Mesenchymal stem cell (in vitro differentiated cells and primary cell): ENCODE results near the gene CBLB.

ENCODE experiments used
- DNase-seq: peaks from one replicate; pipeline ENCODE4 v3.0.0-alpha.2; 2013
- H2AFZ ChIP-seq: one replicate; pipeline ENCODE4 v1.6.1; 2013; ENCODE audit warnings: low read depth, mild to moderate bottlenecking, control low read depth, inconsistent platforms, low read length, moderate library complexity
- H2AK5ac ChIP-seq: 2 replicates; pipeline ENCODE4 v1.6.1; 2013; ENCODE audit warnings: low read length, moderate library complexity, mild to moderate bottlenecking, inconsistent platforms; ENCODE audit not compliant: severe bottlenecking
- H2BK120ac ChIP-seq: one replicate; pipeline ENCODE4 v1.6.1; 2013; ENCODE audit warnings: low read depth, mild to moderate bottlenecking, inconsistent platforms, low read length, moderate library complexity
- H2BK12ac ChIP-seq, 2 experiments: one replicate each; pipeline ENCODE4 v1.6.1; 2013; ENCODE audit warnings: inconsistent platforms in 2 of 2, low read length in 2 of 2, mild to moderate bottlenecking in 2 of 2, moderate library complexity in 2 of 2, control low read depth in 1 of 2
- H2BK15ac ChIP-seq: one replicate; pipeline ENCODE4 v1.6.1; 2013; ENCODE audit warnings: mild to moderate bottlenecking, low read depth, inconsistent platforms; ENCODE audit not compliant: poor library complexity, severe bottlenecking
- H2BK5ac ChIP-seq: 2 replicates; pipeline ENCODE4 v1.6.1; 2013; ENCODE audit warnings: low read depth, mild to moderate bottlenecking, low read length, control low read depth, inconsistent platforms; ENCODE audit not compliant: poor library complexity, severe bottlenecking
- H3K14ac ChIP-seq, 2 experiments: one replicate each; pipeline ENCODE4 v1.6.1; 2013; ENCODE audit warnings: inconsistent platforms in 2 of 2, low read length in 2 of 2, control low read depth in 1 of 2, mild to moderate bottlenecking in 1 of 2, moderate library complexity in 1 of 2
- H3K18ac ChIP-seq, 2 experiments: one replicate each; pipeline ENCODE4 v1.6.1; 2013; ENCODE audit warnings: inconsistent platforms in 2 of 2, low read length in 2 of 2, control low read depth in 1 of 2, low read depth in 1 of 2, mild to moderate bottlenecking in 1 of 2
- H3K23ac ChIP-seq, 2 experiments: one replicate each; pipeline ENCODE4 v1.6.1; 2013; ENCODE audit warnings: inconsistent platforms in 2 of 2, low read length in 2 of 2, mild to moderate bottlenecking in 2 of 2, moderate library complexity in 2 of 2, control low read depth in 1 of 2
- H3K27ac ChIP-seq: 2 replicates; pipeline ENCODE4 v1.5.1; 2013; ENCODE audit warnings: mild to moderate bottlenecking, moderate library complexity, low read length, control low read depth, inconsistent platforms; ENCODE audit not compliant: poor library complexity, severe bottlenecking
- H3K27me3 ChIP-seq, 2 experiments: 2 replicates each; pipeline versions ENCODE4 v1.6.1 to v1.7.0; 2013; ENCODE audit warnings: low read length in 2 of 2, mild to moderate bottlenecking in 2 of 2, moderate library complexity in 2 of 2, control low read depth in 1 of 2, inconsistent platforms in 1 of 2; ENCODE audit not compliant: control insufficient read depth in 1 of 2, insufficient read depth in 1 of 2
- H3K36me3 ChIP-seq, 2 experiments: 2 replicates each; pipeline versions ENCODE4 v1.6.1 to v1.7.0; 2013; ENCODE audit warnings: low read length in 2 of 2, control low read depth in 1 of 2, inconsistent platforms in 1 of 2, low read depth in 1 of 2, mild to moderate bottlenecking in 1 of 2; ENCODE audit not compliant: insufficient read depth in 2 of 2, control insufficient read depth in 1 of 2
- H3K4ac ChIP-seq, 2 experiments: one replicate each; pipeline ENCODE4 v1.6.1; 2013; ENCODE audit warnings: inconsistent platforms in 2 of 2, low read length in 2 of 2, mild to moderate bottlenecking in 2 of 2, moderate library complexity in 2 of 2, control low read depth in 1 of 2, low read depth in 1 of 2
- H3K4me1 ChIP-seq: 2 replicates; pipeline ENCODE4 v1.6.1; 2013; ENCODE audit warnings: low read depth, low read length, control low read depth; ENCODE audit not compliant: control insufficient read depth, insufficient read depth
- H3K4me2 ChIP-seq: 2 replicates; pipeline ENCODE4 v1.6.1; 2013; ENCODE audit warnings: low read length, mild to moderate bottlenecking, inconsistent platforms; ENCODE audit not compliant: poor library complexity, severe bottlenecking
- H3K4me3 ChIP-seq, 2 experiments: 2 replicates each; pipeline versions ENCODE4 v1.5.1 to v1.7.0; 2013; ENCODE audit warnings: low read length in 2 of 2, mild to moderate bottlenecking in 2 of 2, control low read depth in 1 of 2, low read depth in 1 of 2; ENCODE audit not compliant: insufficient read depth in 1 of 2
- H3K79me1 ChIP-seq: replicated peaks from 2 replicates; pipeline ENCODE4 v1.6.1; 2013; ENCODE audit warnings: mild to moderate bottlenecking, control low read depth, low read length, inconsistent platforms; ENCODE audit not compliant: poor library complexity, severe bottlenecking
- H3K9ac ChIP-seq: 2 replicates; pipeline ENCODE4 v1.7.0; 2013; ENCODE audit warnings: mild to moderate bottlenecking, low read length, moderate library complexity
- H3K9me3 ChIP-seq: 2 replicates; pipeline ENCODE4 v1.7.0; 2013; ENCODE audit warnings: mild to moderate bottlenecking, low read length; ENCODE audit not compliant: control insufficient read depth
- H4K8ac ChIP-seq: one replicate; pipeline ENCODE4 v1.6.1; 2013; ENCODE audit warnings: inconsistent platforms, mild to moderate bottlenecking, low read length, moderate library complexity
- H4K91ac ChIP-seq: one replicate; pipeline ENCODE4 v1.6.1; 2013; ENCODE audit warnings: mild to moderate bottlenecking, low read length, inconsistent platforms

CBLB gene

GRCh38 chr3:105606016-105606415 lies 262.8 kb downstream of the CBLB start:
- Histone ChIP-seq H3K18ac (no peak overlapping the region), H2BK15ac (no peak overlapping the region), H3K79me1 (no peaks in the 10 kb centered on the region), H3K4me3 (no peak overlapping the region), H2BK12ac (no peak overlapping the region), H2BK120ac (no peak overlapping the region), H4K91ac (no peak overlapping the region), H2AK5ac (no peak overlapping the region), H3K27ac (no peak overlapping the region), H3K4ac (no peak overlapping the region), H3K9ac (no peak overlapping the region), H3K9me3 (no peaks in the 10 kb centered on the region), H3K4me2 (no peak overlapping the region), H3K23ac (no peak overlapping the region), H3K4me1 (no peaks in the 10 kb centered on the region), H3K14ac (no peak overlapping the region), H2AFZ (no peak overlapping the region), H4K8ac (no peak overlapping the region), H3K36me3 (no peaks in the 10 kb centered on the region), H2BK5ac (no peak overlapping the region), H3K27me3 (no peaks in the 10 kb centered on the region)
- peak; percentile 51 for DNase-seq
